ENCODE data around the gene SLC16A5.
A peak's percentile ranks its signal among the peaks of the same experiment; 100 is the strongest.

The SLC16A5 gene

DNA sequence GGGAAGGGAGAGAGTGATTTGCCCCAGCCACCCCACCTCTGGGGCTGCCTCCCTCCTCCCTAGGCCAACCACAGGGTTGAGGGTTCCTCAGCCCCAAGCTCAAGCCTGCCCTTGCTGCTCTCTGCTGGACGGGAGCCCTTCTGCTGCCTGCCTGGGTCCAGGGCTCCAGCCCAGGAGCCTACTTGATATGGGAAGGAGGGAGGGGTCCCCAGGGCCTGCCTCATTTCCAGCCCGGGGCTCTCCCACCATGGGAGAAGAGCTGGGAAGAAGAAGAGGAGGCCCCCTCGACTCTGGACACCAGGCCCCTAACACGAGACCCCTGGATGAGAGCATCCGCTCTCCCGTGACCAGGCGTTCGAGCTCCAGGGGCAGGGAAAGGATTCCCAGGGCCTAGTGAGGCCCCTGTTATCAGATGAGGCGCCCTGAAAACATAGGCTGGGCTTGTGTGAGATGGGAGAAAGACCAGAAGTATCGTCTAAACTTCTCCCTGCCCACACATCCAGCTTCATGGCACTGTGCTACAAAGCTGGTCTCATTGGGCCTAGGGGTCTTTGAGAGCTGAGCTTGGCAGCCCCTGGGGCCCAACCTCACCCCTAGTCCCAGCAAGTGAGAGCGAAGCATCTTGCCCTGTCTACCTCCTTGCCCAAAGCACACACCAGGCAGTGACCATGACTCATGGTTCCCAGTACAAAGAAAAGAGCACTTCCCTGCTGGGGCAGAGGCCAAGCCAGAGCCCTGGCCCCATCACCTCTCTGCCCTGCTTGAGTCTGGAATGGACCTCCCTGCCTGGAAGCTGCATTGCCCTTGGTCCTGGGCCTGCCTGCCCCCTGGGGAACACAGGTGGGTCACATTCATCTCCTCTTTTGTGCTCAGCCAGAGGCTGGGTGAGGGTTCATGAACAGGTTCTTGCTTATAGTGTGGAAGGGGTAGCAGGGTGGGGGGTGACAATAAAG lies 987 bp downstream of the SLC16A5 start:
- no peak for DNase-seq (ENCODE audit: low read depth)
- peak overlapping the region; percentile 65 for H3K4me3 ChIP-seq (ENCODE audit: control insufficient read depth, low read depth, low read length)
- TF ChIP-seq, protein P1, sequence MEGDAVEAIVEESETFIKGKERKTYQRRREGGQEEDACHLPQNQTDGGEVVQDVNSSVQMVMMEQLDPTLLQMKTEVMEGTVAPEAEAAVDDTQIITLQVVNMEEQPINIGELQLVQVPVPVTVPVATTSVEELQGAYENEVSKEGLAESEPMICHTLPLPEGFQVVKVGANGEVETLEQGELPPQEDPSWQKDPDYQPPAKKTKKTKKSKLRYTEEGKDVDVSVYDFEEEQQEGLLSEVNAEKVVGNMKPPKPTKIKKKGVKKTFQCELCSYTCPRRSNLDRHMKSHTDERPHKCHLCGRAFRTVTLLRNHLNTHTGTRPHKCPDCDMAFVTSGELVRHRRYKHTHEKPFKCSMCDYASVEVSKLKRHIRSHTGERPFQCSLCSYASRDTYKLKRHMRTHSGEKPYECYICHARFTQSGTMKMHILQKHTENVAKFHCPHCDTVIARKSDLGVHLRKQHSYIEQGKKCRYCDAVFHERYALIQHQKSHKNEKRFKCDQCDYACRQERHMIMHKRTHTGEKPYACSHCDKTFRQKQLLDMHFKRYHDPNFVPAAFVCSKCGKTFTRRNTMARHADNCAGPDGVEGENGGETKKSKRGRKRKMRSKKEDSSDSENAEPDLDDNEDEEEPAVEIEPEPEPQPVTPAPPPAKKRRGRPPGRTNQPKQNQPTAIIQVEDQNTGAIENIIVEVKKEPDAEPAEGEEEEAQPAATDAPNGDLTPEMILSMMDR (IDR thresholded peaks at IDR 0.05; ENCODE audit: control insufficient read depth, insufficient read depth, low read depth, low read length, missing control alignments), result no peak

DNA sequence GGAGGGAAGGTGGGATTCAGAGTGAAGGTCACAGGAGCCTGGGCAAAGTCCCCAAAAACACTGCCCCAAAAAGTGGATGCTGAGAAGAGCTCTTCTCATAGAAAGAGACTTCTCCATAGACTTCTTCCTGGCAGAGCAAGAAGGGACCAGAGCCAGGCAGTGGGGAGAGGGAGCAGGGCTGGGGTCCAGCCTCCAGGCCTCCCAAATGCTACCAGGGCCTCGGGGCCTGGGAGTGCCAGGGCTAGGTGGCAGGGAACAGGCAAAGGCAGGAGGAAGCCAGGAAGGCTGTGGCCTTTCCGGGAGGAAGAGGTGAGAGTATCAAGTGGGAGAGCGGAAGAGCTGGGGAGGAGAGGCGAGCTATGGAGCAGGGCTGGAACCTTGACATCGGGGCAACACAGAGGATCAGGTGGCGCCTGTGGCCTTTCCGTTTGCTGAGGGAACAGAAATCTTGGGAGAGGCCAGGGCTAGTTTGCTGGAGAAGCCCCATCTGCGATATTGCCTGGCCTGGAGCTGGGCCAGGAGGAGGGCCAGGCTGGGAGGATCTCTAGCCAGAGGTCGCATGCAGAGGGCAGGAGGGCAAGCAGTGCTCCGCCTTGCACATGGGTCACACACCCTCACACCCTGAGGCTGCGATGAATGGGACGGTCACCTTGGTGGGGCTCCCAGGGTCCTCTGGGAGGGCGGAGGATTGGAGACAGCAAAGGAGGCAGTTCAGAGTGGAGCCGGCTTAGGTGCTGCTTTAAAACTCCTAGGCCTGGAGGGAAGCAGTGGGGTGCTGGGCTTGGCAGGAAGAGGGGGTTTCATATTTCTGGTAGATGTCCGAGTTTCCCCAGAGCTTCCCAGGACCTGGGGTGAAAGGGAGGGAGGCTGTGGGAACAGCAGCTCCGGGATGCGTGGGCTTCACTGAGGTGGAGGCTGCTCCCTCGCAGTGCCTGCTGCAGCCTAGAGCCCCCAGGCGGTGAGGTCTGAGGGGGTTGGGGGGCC lies 3.4 kb downstream of the SLC16A5 start:
- DNase-seq (ENCODE audit: low read depth), result no peak
- TF ChIP-seq, protein P1 (IDR thresholded peaks at IDR 0.05; ENCODE audit: control insufficient read depth, insufficient read depth, low read depth, low read length, missing control alignments), result no peak
- H3K4me3 ChIP-seq (ENCODE audit: control insufficient read depth, low read depth, low read length), result no peak overlapping the region

GRCh38 chr17:75091855-75092327 lies 4.1 kb downstream of the SLC16A5 start:
- no peak overlapping the region for H3K4me3 ChIP-seq (ENCODE audit: control insufficient read depth, low read depth, low read length)
- TF ChIP-seq, protein P1 (IDR thresholded peaks at IDR 0.05; ENCODE audit: control insufficient read depth, insufficient read depth, low read depth, low read length, missing control alignments), result no peak
- no peak for DNase-seq (ENCODE audit: low read depth)

DNA sequence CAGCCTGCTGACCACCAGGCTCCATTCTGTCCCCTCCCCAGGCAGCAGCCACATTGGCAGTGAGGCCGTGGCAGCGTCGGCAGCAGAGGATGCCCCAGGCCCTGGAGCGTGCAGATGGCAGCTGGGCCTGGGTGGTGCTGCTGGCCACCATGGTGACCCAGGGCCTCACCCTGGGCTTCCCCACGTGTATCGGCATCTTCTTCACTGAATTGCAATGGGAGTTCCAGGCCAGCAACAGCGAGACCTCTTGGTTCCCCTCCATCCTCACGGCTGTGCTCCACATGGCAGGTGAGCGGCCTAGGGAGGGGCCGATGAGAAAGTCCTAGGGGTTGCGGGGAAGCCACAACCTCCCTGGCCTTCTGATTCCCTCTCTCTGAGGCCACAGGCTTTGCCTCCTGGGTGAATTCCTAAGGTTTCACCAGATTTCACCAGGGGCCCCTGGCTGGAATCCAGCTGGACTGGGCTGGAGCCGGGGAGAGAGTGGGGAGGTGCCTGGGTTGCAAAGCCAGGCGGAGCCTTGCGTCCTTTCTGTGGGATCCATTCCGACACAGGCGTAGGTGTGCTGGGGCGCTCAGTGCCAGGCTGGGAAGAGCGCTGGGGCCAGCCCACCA lies 5.9 kb downstream of the SLC16A5 start:
- H3K4me3 ChIP-seq (ENCODE audit: control insufficient read depth, low read depth, low read length), result no peak overlapping the region
- DNase-seq (ENCODE audit: low read depth), result no peak
- TF ChIP-seq, protein P1 (IDR thresholded peaks at IDR 0.05; ENCODE audit: control insufficient read depth, insufficient read depth, low read depth, low read length, missing control alignments), result no peak

- TF ChIP-seq, protein P1 (IDR thresholded peaks at IDR 0.05; ENCODE audit: control insufficient read depth, insufficient read depth, low read depth, low read length, missing control alignments), result no peak
- no peak for DNase-seq (ENCODE audit: low read depth)
- no peak overlapping the region for H3K4me3 ChIP-seq (ENCODE audit: control insufficient read depth, low read depth, low read length)
These were observed 7.2 kb downstream of the SLC16A5 start for GRCh38 chr17:75094871-75095399.
